Measurements from ENCODE around the gene ERI3.
A peak's percentile ranks its signal among the peaks of the same experiment; 100 is the strongest.

The ERI3 gene, protein sequence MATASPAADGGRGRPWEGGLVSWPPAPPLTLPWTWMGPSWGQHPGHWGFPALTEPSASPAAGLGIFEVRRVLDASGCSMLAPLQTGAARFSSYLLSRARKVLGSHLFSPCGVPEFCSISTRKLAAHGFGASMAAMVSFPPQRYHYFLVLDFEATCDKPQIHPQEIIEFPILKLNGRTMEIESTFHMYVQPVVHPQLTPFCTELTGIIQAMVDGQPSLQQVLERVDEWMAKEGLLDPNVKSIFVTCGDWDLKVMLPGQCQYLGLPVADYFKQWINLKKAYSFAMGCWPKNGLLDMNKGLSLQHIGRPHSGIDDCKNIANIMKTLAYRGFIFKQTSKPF

DNA sequence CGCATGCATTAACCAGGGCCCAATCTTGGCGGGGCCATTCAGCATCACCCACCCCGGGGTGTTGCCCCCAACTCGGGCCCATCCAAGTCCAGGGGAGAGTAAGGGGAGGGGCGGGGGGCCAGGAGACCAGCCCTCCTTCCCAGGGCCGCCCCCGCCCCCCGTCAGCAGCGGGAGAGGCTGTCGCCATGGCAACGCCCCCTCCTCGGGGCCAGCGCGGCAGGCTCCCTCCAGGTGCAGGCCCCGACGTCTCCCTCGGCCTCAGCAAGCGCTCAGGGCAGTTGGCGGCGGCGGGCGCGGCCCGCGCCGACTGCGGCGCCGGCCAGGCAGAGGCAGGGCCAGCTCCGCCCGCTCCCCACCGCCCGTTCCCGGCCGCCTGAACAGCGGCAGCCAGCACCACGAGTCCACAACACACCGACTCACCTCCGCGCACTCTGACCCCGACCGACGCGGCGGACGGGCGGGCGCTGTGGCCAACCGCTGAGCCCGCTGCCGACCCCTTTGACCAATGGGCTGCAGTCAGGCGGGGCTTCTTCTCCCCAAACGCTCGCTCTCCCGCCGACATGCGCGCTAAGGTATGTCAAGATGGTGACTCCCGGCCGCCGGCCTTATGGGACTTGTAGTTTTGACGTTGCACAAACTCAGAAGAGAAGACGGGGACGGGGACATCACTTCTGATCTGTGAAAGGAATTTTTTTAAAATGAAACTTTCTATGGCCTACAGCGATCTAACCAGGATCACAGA is at the start of gene ERI3:
ERI3 (minus strand) TSS at position 418 of the 742 bp plus-strand sequence; CDS start at position 187, 231 bp downstream.
- ChIA-PET POLR2A (ENCODE audit: low non-redundant PET) (no interaction called here), CTCF (no interaction called here)
- TF ChIP-seq, protein P1, sequence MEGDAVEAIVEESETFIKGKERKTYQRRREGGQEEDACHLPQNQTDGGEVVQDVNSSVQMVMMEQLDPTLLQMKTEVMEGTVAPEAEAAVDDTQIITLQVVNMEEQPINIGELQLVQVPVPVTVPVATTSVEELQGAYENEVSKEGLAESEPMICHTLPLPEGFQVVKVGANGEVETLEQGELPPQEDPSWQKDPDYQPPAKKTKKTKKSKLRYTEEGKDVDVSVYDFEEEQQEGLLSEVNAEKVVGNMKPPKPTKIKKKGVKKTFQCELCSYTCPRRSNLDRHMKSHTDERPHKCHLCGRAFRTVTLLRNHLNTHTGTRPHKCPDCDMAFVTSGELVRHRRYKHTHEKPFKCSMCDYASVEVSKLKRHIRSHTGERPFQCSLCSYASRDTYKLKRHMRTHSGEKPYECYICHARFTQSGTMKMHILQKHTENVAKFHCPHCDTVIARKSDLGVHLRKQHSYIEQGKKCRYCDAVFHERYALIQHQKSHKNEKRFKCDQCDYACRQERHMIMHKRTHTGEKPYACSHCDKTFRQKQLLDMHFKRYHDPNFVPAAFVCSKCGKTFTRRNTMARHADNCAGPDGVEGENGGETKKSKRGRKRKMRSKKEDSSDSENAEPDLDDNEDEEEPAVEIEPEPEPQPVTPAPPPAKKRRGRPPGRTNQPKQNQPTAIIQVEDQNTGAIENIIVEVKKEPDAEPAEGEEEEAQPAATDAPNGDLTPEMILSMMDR (conservative IDR thresholded peaks at IDR 0.05; ENCODE audit: low read depth), result no peak
- peak; percentile 99 for DNase-seq (ENCODE audit: low spot score)
- peak within 1 kb of the TSS; percentile 60 for H3K27ac ChIP-seq

DNA sequence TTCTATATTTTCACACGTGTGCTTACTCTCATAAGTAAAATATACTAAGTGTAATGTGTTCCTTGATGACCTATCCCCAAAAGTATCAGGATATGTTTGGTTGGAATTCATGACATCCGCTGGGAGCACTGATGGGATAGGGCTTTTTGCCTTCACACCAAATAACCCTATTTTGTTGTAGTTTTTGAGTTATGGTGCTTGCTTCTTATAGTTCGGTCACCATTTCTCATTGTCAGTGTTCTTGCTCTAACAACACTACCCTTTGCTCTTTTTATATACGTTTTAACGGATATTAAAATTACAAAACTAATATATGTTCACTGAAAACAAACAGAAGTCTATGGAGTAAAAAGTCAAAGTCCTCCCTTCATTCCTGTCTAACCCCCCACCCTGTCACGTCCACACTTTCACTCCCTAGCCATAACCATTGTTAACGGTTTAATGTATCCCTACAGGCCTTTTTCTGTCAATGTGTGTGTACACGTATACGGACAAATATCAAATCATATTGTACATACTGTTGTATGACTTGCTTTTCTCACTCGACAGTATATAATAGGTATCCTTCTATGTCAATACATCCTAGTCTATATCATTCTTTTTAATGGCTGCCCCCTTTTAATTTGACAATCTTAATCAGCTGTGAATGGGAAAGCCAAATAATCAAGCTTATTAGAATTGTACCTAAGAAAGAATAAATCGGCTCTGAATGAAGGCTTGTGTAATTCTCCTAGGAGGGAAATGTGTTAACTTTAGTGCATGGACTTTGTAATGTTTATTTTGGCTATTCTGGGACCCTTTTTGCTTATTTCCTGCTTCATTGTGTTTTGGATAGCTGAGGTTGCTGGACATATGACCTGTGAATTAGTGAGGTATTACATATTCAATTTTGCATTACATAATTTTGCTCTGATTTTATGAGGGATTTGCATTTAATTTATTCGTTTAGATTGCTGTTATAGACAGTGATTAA is 46.5 kb upstream of the ERI3 start:
- CTCF ChIA-PET, result interaction anchor here (1.3 kb wide), 1 partner anchor 19 kb away, joined by 3 read pairs; no protein-coding TSS in a partner anchor
- TF ChIP-seq, protein P1 (conservative IDR thresholded peaks at IDR 0.05; ENCODE audit: low read depth), result no peak

DNA sequence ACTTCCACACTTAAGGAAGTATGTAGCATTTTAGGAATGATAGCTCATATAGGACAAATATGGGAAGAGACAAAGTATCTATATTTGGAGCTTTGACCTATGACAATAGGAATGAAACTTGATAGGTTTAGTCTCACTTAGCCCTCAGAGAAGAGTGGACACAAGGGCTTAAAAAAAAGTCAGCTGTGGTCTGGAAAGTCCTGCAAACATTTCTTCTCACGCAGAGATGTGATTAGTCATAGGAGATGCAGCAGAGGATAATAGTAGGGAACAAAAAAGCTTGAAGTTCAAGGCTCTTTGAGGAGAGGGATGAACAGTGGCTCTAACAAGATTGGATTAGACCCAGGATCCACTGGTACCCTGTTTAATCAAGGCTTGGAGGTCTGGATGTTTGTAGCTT is 35.2 kb upstream of the ERI3 start:
- POLR2A ChIA-PET (ENCODE audit: low non-redundant PET), result no interaction called here
- DNase-seq (ENCODE audit: low spot score), result no peak
- TF ChIP-seq, protein P1 (conservative IDR thresholded peaks at IDR 0.05; ENCODE audit: low read depth), result no peak
- no peak overlapping the region for H3K27ac ChIP-seq
- CTCF ChIA-PET, result interaction anchor here (0.6 to 0.9 kb wide), 3 partner anchors 12 to 857 kb away, joined by 3 read pairs; no protein-coding TSS in a partner anchor

More for the DNA sequence above, 46.5 kb upstream of the ERI3 start:
- DNase-seq (ENCODE audit: low spot score), result no peak
- POLR2A ChIA-PET (ENCODE audit: low non-redundant PET), result no interaction called here
- no peak overlapping the region for H3K27ac ChIP-seq

DNA sequence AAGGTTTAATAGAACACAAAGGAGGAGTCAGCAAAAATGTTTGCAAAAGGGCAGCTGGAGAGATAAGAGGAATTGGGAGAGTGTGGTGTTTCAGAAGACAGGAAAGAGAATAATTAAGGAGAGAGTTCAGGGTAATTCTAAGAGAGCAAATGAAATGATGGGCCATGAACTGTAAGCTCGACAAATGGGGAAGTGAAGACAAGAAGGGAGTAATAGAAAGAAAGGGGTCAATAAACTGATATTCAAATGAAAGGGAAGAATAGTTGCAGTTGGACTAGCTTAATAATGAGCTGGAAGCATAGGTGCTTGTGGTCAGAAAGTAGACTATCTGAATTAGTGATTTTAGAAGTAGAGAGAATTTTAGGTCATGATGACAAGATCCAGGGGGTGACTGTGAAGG is 34.4 kb upstream of the ERI3 start:
- no peak overlapping the region for H3K27ac ChIP-seq
- CTCF ChIA-PET, result no interaction called here
- TF ChIP-seq, protein P1 (conservative IDR thresholded peaks at IDR 0.05; ENCODE audit: low read depth), result no peak
- DNase-seq (ENCODE audit: low spot score), result no peak
- POLR2A ChIA-PET (ENCODE audit: low non-redundant PET), result no interaction called here

DNA sequence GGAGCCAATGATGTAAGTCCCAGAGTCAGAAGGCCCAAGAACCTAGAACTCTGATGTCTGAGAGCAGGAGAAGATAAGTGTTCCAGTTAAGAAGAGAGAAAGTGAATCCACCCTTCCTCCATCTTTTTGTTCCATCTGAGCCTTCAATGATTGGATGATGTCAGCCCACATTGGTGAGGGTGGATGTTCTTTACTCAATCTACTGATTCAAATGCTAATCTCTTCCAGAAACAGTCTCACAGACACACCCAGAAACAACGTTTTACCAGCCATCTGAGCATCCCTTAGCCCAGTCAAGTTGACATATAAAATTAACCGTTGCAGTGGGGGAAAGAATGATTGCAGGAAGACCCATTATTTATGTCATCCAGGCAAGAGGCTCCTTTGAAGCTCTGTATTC is 33.5 kb upstream of the ERI3 start:
- POLR2A ChIA-PET (ENCODE audit: low non-redundant PET), result no interaction called here
- CTCF ChIA-PET, result interaction anchor here (1.1 kb wide), 1 partner anchor 206 kb away, joined by 3 read pairs; no protein-coding TSS in a partner anchor
- DNase-seq (ENCODE audit: low spot score), result no peak

More for the DNA sequence above, 33.5 kb upstream of the ERI3 start:
- H3K27ac ChIP-seq, result no peak overlapping the region
- TF ChIP-seq, protein P1 (conservative IDR thresholded peaks at IDR 0.05; ENCODE audit: low read depth), result no peak
